ENCODE results near the gene C11orf16. TPM values are rescaled to one million over a fixed set of nuclear protein-coding genes. Genes with fewer than 3 reads are reported as not detected.
"Not testable (repeated sequence)": the region's sequence is repeated elsewhere in the genome, so short reads cannot be mapped to it uniquely, and the experiment has no call there.

The C11orf16 gene
- total RNA-seq, 4 donors from 2014 or later, result not detected

- Histone ChIP-seq H3K4me3 (no peak overlapping the region), H3K4me1 (no peaks in the 10 kb centered on the region), H3K27me3 (no peaks in the 10 kb centered on the region), H3K27ac (no peak overlapping the region), H3K9me3 (no peaks in the 10 kb centered on the region), H3K36me3 (no peaks in the 10 kb centered on the region)
- intact Hi-C loops (cut with DNase I; ENCODE audit: low total_unique reads), result no loop called here
- no peak for DNase-seq
- in situ Hi-C loops (cut with MboI; ENCODE audit: low pct_ligation_motif_present in 1 of 4, low pct_unique_long_range_greater_than_20kb in 1 of 4, low sequenced_read_pairs in 3 of 4), result no loop called here
- WGBS, 2 donors (ENCODE audit: low coverage in 1 of 2), result 88 to 93% methylated on average over 10 to 14 of the region's 14 CpGs
- TF ChIP-seq POLR2A (IDR thresholded peaks at IDR 0.05) (no peak), EP300 (IDR thresholded peaks at IDR 0.05; ENCODE audit: low read depth) (no peak), POLR2AphosphoS5 (IDR thresholded peaks at IDR 0.05) (no peak), CTCF (IDR thresholded peaks at IDR 0.05) (no peak)
These were observed 4.9 kb upstream of the C11orf16 start for GRCh38 chr11:8937659-8938058.

GRCh38 chr11:8937159-8937558 is 4.4 kb upstream of the C11orf16 start:
- intact Hi-C loops (cut with DNase I; ENCODE audit: low total_unique reads) (no loop called here), in situ Hi-C loops (cut with MboI; ENCODE audit: low pct_ligation_motif_present in 1 of 4, low pct_unique_long_range_greater_than_20kb in 1 of 4, low sequenced_read_pairs in 3 of 4) (no loop called here)
- Histone ChIP-seq H3K9me3 (no peaks in the 10 kb centered on the region), H3K27me3 (no peaks in the 10 kb centered on the region), H3K4me1 (no peaks in the 10 kb centered on the region), H3K36me3 (no peaks in the 10 kb centered on the region), H3K4me3 (no peak overlapping the region), H3K27ac (no peak overlapping the region)
- DNase-seq, result no peak
- WGBS, 2 donors (ENCODE audit: low coverage in 1 of 2), result 81 to 91% methylated on average over 4 to 10 of the region's 10 CpGs
- no peak for TF ChIP-seq POLR2AphosphoS5 (IDR thresholded peaks at IDR 0.05)
- no peak for TF ChIP-seq POLR2A (IDR thresholded peaks at IDR 0.05)
- no peak for TF ChIP-seq CTCF (IDR thresholded peaks at IDR 0.05)
- no peak for TF ChIP-seq EP300 (IDR thresholded peaks at IDR 0.05; ENCODE audit: low read depth)

GRCh38 chr11:8935789-8936188 is 3.0 kb upstream of the C11orf16 start:
- WGBS, 2 donors (ENCODE audit: low coverage in 1 of 2), result 79 to 100% methylated on average over 1 to 2 of the region's 2 CpGs
- H3K4me1 ChIP-seq; in situ Hi-C loops (cut with MboI; ENCODE audit: low pct_ligation_motif_present in 1 of 4, low pct_unique_long_range_greater_than_20kb in 1 of 4, low sequenced_read_pairs in 3 of 4); intact Hi-C loops (cut with DNase I; ENCODE audit: low total_unique reads); H3K9me3 ChIP-seq; DNase-seq; H3K27me3 ChIP-seq; H3K36me3 ChIP-seq; H3K4me3 ChIP-seq; H3K27ac ChIP-seq: not testable (repeated sequence)

- Histone ChIP-seq H3K27ac (no peak overlapping the region), H3K9me3 (no peaks in the 10 kb centered on the region), H3K27me3 (no peaks in the 10 kb centered on the region), H3K4me3 (no peak overlapping the region), H3K36me3 (no peaks in the 10 kb centered on the region), H3K4me1 (no peaks in the 10 kb centered on the region)
- WGBS, 2 donors (ENCODE audit: low coverage in 1 of 2), result 66 to 73% methylated on average over 11 to 14 of the region's 14 CpGs
- intact Hi-C loops (cut with DNase I; ENCODE audit: low total_unique reads), result no loop called here
- no peak for TF ChIP-seq POLR2A (IDR thresholded peaks at IDR 0.05)
- TF ChIP-seq POLR2AphosphoS5 (IDR thresholded peaks at IDR 0.05), result no peak
- no peak for TF ChIP-seq EP300 (IDR thresholded peaks at IDR 0.05; ENCODE audit: low read depth)
- no peak for TF ChIP-seq CTCF (IDR thresholded peaks at IDR 0.05)
- in situ Hi-C loops (cut with MboI; ENCODE audit: low pct_ligation_motif_present in 1 of 4, low pct_unique_long_range_greater_than_20kb in 1 of 4, low sequenced_read_pairs in 3 of 4), result no loop called here
- no peak for DNase-seq
These were observed 2.2 kb upstream of the C11orf16 start for GRCh38 chr11:8934742-8935488.

GRCh38 chr11:8933931-8934330 is 1.2 kb upstream of the C11orf16 start:
- H3K27me3 ChIP-seq, result no peaks in the 10 kb centered on the region
- no peaks in the 10 kb centered on the region for H3K4me1 ChIP-seq
- no peak overlapping the region for H3K27ac ChIP-seq
- 80% methylated on average over 6 of the region's 6 CpGs; no CpG with 5 or more reads in 1 of the 2 donors for WGBS, 2 donors (ENCODE audit: low coverage in 1 of 2)
- H3K36me3 ChIP-seq, result no peaks in the 10 kb centered on the region
- intact Hi-C loops (cut with DNase I; ENCODE audit: low total_unique reads) (no loop called here), in situ Hi-C loops (cut with MboI; ENCODE audit: low pct_ligation_motif_present in 1 of 4, low pct_unique_long_range_greater_than_20kb in 1 of 4, low sequenced_read_pairs in 3 of 4) (no loop called here)
- no peak overlapping the region for H3K4me3 ChIP-seq
- H3K9me3 ChIP-seq, result no peaks in the 10 kb centered on the region
- TF ChIP-seq EP300 (IDR thresholded peaks at IDR 0.05; ENCODE audit: low read depth) (no peak), POLR2A (IDR thresholded peaks at IDR 0.05) (no peak), CTCF (IDR thresholded peaks at IDR 0.05) (no peak), POLR2AphosphoS5 (IDR thresholded peaks at IDR 0.05) (no peak)
- DNase-seq, result no peak

All from transverse colon (tissue), 4 donors.